Right lobe of liver (tissue), 4 donors: ENCODE measurements around the gene SV2C.

Source experiments
- POLR2A ChIP-seq: fragments of 450-650 bp; IDR thresholded peaks from one replicate; pipeline ENCODE4 v1.6.1; 2017; ENCODE audit warnings: antibody characterized with exemption, mild to moderate bottlenecking
- TF ChIP-seq, protein P1 (sequence below), 4 donors: fragments of 200-600 bp in 3 of 4; fragments of 450-650 bp in 1 of 4; IDR thresholded peaks; one replicate each; pipeline versions ENCODE4 v1.5.1 to v1.8.0; 2016 to 2022; ENCODE audit warnings: antibody characterized with exemption in 4 of 4, mild to moderate bottlenecking in 2 of 4
- donor health status: DM: no; HTN: no; CAD: no.
- donor health status: DM: no; HTN: no; CAD: no.
- donor health status: DM: no; HTN: yes; CAD: no.

DNA sequence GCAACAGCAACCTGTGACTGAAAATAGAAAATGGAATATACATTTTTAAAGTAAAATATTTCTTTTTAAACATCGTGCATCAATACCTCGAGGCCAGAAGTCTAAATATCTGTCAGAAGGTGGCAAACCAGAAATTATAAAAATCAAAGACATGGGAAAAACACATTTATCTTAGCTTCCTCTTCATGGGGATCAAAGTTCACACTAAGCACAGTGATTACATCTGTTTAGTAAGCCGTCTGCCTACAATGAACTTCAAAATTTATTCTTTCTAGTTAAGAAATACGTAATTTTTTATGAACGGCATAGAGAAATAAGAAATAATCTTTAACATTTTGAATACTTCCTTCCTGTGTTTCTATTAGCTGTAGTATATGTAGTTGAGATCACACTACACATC, 17.9 kb upstream of the SV2C start:
- TF ChIP-seq, protein P1, sequence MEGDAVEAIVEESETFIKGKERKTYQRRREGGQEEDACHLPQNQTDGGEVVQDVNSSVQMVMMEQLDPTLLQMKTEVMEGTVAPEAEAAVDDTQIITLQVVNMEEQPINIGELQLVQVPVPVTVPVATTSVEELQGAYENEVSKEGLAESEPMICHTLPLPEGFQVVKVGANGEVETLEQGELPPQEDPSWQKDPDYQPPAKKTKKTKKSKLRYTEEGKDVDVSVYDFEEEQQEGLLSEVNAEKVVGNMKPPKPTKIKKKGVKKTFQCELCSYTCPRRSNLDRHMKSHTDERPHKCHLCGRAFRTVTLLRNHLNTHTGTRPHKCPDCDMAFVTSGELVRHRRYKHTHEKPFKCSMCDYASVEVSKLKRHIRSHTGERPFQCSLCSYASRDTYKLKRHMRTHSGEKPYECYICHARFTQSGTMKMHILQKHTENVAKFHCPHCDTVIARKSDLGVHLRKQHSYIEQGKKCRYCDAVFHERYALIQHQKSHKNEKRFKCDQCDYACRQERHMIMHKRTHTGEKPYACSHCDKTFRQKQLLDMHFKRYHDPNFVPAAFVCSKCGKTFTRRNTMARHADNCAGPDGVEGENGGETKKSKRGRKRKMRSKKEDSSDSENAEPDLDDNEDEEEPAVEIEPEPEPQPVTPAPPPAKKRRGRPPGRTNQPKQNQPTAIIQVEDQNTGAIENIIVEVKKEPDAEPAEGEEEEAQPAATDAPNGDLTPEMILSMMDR (IDR thresholded peaks at IDR 0.05) = no peak
- no peak for TF ChIP-seq POLR2A
